Measurements from ENCODE around the gene LAMB4.

- TF ChIP-seq CTCF (IDR thresholded peaks at IDR 0.05) (no peak), POLR2A (IDR thresholded peaks at IDR 0.05) (no peak)
Measured at GRCh38 chr7:108178398-108178797, 48.2 kb upstream of the LAMB4 start.
